HG03280 (cell line): ENCODE results near the gene MCTP2.
"Not testable (repeated sequence)": the region's sequence is repeated elsewhere in the genome, so short reads cannot be mapped to it uniquely, and the experiment has no call there.

Experiments
- ATAC-seq: cut with Tn5 transposase; IDR thresholded peaks from one replicate; pipeline ENCODE4 v1.9.1; 2021; ENCODE audit warnings: mild to moderate bottlenecking, moderate library complexity; ENCODE audit not compliant: unreplicated experiment

Gene MCTP2

DNA sequence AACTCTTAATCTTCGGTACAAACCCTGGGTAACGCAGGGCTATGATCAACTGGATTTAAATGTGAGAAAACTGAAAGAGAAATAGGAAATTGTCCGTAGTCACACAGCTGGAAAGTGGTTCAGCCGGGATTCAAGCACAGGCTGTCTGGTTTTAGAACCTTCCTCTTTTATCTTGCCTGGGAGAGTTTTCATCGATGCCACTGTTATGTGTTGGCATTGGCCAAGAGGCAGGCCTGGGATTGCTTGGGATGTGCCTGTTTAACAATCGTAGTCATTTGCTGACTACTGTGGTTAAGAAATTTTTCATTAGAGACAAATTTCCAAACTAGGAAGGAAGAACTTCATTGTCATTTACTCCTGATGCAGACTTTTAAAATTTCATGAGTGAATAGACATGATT, 4.3 kb downstream of the MCTP2 start:
- no peak for ATAC-seq

DNA sequence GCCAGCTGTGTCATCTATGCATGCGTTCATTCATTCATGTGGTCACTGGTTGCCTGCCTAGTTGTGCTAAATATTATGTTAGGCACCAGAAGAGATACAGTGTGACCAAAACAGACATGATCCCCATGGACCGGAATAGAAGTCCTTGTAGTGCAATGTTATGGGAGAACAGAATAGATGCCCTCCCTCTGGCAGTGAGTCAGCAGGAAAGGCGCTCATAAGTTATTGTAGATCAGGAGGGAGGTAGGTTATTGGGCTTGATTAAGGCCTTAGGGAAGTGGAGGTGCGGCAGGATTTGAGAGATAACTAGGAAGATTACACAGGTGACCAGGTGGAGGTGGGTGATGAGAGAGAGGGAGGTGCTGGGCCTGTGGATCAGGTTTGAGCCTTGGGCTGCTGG, 5.2 kb downstream of the MCTP2 start:
- no peak for ATAC-seq

DNA sequence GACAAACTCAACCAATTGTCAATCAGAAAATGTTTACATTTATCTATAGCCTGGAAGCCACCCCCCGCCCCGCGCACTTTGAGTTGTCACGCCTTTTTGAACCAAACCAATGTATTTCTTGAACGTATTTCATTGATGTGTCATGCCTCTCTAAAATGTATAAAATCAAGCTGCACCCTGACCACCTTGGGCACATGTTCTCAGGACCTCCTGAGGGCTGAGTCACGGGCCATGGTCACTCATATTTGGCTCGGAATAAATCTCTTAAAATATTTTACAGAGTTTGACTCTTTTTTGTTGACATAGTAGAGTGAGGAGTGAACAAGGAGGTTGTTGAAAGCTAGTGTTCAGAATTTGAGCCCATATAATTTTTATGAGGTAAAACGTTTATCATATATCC, 6.5 kb downstream of the MCTP2 start:
- ATAC-seq, result no peak

DNA sequence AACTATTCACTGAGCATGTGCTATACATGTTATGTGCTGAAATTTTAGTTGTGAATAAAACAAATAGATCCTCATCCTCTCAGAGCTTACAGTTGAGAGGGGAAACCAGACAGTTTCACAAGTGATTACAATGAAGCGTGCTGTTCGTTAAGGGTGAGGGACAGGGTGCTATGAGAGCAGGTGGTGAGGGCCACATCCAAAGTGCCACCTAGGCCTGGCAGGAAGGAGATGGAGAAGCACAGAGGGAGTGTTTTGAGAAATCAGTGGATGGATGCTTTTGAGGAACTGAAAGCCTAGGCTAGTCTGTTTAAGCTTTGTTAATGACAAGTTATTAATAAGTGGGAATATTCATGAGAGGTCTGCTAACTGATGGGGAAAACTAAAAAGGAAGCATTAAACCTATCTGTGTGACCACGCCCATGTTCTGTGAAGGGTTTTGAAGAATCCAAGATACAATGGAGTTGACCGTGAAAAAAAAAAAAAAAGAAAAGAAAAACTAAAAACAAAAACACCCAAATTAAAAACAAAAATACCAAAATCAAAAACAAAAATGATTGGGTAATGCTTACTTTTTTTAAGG, 7.3 kb downstream of the MCTP2 start:
- peak; percentile 55 for ATAC-seq

DNA sequence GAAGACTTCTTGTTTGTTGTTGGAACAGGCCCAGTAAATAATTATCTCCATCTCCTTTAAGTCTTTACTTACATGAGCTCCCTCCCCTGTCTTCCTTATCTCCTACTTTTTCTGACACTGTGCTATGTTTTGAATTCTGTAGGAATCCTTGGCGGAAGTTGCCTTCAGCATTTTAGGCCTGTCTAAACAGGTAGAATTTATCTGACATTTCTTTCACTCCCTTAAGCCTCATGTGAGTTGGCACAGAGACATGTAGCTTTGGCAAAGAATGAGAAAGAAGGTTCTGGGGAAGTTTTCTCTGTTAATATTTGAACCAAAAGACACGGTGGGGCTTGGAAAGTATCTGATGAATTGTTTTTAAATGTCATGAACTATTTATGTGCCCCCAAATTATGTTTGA, 8.1 kb downstream of the MCTP2 start:
- ATAC-seq, result no peak

DNA sequence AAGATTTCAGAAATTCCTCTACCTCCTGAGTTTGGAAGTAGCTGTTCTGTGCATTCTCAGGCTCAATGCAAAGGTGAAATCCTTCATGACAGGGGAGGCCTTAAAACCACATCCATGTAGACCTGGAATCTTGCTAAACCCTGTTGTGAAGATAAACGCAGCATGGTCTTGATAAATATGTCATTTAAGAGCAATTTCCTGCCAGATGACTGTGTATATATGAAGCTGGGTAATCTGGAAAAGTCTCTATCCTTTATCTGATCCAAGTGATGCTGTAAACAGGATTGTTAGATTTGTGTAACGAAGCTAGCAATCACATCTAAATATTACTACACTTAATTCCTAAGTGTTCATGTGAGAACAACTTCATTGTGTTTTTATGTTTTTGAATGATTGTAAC, 9.1 kb downstream of the MCTP2 start:
- ATAC-seq, result no peak

DNA sequence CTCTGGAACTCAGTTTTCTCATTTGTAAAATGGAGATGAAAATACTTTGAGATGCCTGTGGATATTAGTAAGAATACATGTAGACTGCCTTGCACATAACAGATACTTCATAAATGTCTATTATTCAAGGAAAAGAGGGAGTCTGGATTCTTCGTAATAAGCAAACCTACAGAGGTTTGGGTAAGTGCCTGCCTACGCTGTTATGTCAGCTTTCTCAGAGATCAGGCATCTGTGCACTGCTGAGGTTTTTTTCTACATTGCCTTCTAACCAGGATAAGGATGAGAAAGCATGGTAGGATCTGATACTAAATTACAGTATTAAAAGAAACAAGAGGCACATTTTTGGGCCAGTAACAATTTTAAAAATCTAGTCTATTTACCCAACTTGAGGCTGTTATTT, 10.9 kb downstream of the MCTP2 start:
- ATAC-seq, result no peak

DNA sequence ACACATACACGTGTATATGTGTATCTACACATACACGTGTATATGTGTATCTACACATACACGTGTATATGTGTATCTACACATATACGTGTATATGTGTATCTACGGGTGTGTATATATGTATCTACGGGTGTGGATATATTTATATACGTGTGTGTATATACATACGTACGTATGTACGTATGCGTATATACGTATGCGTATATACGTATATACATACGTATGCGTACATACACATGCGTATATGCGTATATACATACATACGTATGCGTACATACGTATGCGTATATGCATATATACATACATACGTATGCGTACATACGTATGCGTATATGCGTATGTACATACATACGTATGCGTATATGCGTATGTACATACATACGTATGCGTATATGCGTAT, 11.6 kb downstream of the MCTP2 start:
- not testable (repeated sequence) for ATAC-seq

DNA sequence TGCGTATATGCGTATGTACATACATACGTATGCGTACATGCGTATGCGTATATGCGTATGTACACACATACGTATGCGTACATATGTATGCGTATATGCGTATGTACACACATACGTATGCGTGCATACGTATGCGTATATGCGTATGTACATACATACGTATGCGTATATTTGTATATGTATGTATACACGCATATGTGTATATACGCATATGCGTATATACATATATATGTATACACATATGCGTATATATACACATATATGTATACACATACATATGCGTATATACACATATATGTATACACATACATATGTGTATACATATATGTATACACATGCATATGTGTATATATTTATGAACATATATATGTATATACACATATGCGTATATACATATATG, 12.1 kb downstream of the MCTP2 start:
- no peak for ATAC-seq

DNA sequence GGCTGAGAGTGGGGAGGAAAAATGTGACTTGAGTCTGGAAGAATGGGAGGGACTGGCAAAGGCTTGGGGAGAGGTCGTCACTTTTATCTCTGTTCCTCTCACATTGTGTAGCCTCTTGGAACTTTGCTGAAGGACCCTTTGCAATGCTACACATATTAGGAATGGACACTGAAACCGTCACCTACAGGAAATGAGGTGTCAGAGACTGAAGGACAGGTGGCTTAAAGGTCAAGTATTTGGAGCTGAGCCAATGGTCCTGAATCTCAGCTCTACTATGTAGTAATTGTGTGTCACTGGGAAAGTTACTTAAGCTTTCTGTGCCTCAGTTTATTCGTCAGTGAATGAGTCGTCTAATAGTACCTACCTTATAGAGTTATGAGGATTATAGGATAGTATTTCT, 14.7 kb downstream of the MCTP2 start:
- ATAC-seq, result no peak

DNA sequence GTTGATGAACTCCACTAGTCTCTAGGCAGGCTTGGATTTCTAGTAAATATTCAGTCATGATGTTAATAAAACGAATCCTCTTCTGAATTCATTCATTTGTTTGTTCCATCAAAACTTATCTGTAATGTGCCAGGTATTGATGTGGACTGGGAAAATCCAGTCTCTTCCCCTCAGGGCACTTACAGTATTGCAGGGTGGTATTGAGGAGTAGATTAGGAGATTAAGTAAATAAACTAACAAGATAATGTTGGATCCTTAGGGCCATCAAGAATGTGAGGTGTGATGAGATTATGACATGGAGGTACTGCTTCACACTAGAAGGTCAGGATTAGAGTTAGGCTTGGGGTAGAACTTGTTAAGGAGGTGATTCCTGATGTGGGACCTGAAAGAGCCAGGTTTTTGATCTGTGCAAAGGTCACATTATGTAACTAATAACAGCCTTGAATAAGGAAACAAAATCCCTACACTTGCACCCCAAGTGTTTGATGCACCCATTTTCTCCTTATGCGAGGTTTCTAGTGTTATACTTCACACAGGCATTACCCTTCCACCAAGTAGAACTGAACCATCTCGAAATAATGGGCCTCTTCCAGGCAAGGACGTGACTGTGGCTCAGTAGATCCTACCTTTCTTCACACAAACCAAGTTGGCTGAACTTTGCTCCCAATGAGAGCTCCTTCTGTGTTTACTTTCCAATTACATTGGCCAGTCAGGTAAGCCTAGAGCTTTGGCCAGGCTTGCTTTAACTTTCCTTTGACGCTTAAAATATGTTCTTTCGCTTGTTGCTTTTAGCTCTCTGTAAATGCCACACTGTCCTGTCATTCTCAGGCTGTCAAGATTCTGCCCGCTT, 16.7 kb downstream of the MCTP2 start:
- no peak for ATAC-seq

DNA sequence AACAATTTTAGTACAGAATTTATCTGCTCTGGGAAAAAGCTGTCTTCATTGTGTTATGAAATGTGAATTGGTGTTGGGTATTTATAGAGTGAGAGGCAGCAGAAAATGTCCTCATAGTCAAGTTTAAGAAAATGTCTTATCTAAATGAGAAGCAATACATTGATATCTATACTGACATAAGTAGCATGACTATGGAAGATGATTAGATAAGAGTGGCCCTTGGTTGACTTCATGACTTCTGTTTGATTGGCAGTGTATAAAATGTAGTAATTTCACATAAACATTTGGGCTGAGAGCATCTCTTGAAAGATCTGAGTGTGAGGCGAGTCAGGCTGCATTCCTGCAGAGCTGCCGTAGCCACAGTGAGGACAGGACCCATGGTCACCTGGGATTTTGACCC, 19.4 kb downstream of the MCTP2 start:
- ATAC-seq, result no peak

DNA sequence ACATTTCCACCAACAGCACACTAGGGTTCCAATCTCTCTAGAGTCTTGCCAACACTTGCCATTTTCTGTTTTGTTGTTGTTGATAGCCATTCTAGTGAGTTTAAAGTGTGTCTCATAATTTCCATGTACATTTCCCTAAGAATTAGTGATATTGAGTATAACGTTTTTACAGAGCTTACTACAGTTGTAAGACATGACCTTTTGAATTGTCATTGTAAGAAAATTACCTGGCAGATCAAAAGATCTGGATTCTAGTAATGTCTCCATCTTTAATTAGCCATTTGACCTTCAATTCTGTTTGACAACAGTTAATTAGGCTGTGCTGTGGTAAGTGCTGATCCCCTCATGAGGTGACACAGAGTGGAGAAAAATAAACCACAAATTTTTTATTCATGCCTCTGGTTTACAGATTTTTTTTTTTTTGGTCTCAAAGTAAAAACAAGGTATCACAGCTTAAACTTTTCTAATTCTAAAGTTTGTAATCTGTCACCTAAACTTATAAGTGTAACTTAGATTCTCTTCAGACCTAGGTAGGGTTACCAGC, 20.9 kb downstream of the MCTP2 start:
- no peak for ATAC-seq

DNA sequence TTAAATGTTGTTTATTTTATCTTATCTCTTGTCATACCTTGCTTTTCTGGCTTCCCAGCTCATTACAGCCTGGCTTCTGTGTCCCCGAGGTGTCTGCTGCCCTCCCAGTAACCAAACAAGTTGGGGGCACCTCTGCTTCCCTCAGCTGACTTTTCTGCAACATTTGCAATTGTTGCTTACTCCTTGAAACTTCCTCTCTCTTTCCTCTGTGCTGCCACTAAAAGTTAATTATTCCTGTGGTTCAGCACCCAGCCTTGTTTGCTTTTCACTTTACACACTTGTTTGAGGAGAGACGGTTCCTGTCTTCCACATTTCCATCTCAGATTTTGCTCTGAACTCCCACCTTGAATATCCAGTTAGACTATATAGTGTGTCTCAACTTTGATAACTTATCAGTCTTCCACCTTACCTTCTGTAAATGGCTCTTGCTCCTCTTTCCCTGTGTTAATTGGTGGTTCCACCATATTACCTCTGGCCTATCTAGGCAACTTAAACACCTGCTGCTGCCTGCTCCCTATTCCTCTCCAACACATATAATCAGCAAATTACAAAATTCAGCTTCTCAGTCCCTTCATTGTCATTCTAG, 21.6 kb downstream of the MCTP2 start:
- ATAC-seq, result no peak

DNA sequence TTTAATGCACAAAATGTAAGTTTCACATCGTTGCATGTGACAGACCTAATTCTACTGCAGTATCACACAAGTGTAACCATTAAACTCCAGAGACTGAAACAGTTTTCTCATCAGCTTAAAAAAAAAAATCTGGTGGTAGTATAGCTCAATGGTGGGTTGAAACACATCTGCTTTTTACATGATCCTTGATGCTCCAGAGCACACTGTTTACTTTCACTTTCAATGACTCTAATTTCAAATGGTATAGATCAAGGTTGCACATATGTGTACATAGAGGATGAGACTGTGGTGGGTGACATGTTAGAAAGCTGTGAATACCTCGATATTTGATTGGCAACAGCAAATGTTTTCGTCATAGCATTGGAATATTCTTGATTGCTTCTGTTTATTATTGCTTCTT, 22.4 kb downstream of the MCTP2 start:
- ATAC-seq, result peak; percentile 50

DNA sequence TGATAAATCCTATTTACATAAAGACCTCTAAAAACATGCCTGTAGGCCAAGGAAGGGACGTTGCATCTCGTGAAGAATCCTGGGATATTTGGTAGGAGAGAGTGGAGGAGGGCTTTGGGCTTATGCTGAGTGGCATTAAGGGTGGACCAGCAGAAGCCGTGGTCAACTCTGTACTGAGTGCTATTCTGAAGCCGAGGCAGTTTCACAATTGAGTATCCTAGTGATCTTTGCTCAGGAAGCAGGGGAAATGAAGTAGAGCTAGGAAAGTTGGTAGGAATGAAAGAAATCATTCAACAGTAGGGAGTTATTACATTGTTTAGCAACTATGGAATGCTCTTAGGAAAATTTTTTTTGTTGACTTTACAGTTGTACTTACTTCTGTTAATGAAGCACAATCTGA, 24.2 kb downstream of the MCTP2 start:
- no peak for ATAC-seq

DNA sequence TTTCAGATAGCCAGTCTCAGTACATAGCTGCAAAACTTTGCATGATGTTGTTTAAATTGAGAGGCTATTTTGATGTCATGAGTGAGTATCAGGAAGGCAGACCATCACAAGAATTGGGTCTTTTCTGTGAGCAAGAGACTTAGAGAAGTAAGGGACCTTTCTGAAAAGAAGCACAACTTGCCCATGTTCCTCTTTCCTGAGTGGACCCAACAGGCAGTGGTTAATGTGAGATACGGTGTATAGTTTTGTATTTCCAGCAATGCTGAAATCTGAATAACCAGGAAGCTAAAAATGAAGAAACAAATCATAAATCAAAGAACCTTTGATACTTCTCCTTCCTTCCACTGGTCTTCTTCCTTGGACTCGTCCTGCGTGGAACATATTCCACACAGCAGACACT, 25.1 kb downstream of the MCTP2 start:
- ATAC-seq, result no peak

DNA sequence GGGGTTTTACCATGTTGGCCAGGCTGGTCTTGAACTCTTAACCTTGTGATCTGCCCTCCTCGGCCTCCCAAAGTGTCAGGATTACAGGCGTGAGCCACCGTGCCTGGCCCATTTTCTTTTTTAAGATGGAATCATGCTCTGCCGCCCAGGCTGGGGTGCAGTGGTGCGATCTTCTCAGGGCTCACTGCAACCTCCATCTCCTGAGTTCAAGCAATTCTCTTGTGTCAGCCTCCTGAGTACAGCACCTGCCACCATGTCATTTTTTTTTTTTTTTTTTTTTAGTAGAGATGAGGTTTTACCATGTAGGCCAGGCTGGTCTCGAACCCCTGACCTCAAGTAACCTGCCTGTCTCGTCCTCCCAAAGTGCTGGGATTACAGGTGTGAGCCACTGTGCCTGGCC, 26.4 kb downstream of the MCTP2 start:
- ATAC-seq, result not testable (repeated sequence)

DNA sequence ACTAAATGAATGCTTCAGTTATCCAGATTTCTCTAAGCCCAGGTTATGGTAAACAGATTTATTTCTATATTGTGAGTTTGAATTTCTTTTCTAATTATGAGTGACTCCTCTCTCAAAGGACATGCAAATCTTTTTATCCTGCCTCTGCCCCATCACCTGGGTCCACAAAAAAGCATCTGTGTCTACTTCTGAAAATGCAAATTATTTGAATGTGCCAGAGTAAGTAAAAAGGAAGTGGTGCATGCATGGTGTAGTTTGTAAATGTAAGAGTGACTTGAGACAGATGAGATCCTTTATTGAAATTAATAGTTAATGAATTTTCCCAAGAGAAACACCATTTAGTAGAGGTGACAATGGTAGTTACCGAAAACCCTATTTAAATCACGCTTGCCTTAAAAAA, 26.9 kb downstream of the MCTP2 start:
- ATAC-seq, result peak; percentile 61

DNA sequence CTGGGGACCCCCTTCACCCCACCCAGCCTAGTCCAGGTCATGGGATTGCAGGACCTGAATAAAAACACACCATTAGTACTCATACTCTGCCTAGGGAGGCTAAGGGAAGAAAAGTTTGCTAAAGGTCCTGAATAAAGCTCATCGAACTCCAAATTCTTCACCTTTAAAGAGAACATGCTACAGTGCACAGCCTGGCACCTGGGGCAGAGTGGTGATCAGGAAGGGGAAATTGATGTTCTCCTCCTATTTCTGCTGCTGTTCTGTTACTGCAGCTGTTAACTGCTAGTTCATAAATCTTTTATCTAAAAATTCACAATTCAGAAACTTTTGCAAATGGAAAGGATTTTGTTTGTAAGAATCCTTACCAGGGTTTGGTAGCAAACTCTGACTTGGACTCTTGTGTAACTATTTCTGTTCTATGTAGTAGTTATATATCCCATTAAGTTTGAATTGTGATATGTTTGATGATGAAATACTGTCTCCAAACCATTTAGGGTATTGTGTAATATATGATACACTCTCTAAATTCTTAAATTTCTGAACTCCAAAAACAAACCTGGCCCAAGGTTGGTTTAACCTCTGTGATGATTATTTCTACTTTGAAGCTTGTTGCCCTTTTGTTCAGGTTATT, 27.9 kb downstream of the MCTP2 start:
- no peak for ATAC-seq

DNA sequence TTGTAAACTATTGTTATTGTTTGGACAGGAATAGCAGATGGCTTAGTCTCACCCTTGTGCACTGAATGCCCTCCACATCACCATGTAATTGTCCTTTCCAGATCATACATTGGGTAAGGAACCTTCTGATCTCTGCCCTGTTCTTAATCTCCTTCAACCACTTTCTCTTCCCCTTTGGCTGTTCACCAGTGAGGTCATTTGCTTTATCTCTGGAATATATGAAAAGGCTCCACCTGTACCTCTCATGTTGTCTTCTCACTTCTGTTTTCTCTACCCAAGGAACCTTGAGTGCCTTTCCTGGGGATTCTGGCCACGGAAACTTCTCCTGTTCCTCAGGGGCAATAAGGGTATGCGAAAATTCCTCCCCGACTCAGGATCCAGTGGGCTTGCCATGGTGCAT, 28.5 kb downstream of the MCTP2 start:
- ATAC-seq, result no peak

DNA sequence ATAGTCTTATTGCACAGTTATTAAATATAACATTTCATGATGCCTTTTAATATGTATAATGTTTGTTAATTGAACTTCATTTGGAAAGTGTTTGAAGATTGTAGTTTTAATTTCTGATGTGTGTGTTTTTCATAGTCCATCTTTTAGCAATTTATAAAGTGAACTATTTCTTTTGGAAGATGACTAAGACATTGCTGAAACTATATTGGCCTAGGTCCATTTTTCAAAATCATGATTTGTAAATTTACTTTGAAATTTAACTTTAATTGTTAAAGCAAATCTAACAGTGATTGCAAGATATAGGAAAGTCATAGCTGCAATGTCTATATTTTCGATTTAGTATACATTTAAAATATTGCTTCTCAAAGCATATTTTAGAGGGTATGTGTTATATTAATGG, 30.8 kb downstream of the MCTP2 start:
- ATAC-seq, result no peak
